Measurements from ENCODE around the gene ACTL9. TPM values are rescaled to one million over a fixed set of nuclear protein-coding genes. Genes with fewer than 3 reads are reported as not detected.
A peak's percentile ranks its signal among the peaks of the same experiment; 100 is the strongest.

Gene ACTL9
- polyA plus RNA-seq, 6 donors from 2014 or later = not detected

DNA sequence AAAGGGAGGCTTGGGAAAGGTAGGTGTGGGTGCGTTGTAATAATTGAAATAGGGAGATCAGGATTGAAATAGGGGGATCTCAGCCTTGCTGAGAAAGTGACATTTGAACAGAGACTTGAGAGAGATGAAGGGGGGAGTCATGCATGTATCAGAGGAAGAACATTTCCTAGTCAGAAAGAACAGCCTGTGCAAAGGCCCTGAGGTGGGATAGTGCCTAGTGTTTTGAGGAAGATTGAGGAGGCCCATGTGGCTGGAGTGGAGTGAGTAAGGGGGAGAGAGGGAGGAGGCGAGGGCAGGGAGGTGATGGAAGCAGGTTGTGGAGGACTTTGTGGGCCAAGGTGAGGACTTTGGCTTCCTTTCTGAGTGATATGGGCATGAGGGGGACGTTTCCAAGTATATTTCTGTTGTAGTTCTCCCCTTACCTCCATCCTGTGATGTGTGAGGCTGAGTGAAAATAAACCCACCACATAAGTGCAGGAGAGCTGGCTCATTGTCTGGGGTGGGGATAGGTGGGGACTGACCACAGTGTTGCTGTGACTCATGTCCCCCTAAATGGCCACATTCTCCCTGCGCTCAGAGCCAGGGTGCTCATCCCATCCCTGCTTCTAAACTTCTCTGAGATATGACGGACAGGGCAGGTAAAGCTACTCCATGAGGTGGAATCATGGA, 17.8 kb downstream of the ACTL9 start:
- H3K4me3 Mint-ChIP-seq = no peak overlapping the region

DNA sequence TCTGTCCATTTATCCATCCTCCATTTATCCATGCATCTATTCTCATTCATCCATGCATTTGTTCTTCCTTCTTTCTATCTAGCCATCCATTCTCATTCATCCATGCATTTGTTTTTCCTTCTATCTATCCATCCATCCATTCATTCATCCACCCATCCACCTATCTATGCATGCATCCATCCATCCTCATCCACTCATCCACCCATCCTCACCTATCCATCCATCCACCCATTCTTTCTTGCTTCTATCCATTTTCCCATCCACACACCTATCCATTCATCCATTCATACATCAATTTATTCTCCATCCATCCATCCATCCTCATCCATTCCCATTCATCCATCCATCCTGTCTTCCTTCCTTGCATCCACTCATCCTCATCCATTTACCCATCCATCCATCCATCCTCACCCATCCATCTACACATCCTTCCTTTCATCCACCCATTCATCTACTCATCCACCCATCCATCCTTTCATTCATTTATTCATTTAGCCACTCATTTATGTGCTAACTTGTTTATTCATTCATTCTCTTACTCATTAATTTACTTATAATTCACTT, 20.3 kb downstream of the ACTL9 start:
- Mint-ChIP-seq H3K4me3 (peak overlapping the region in 1 of 8 donors; percentile 19), H3K36me3 (peaks cover 0 to 11% of the 10 kb centered on the region in 2 donors), H3K27me3 (peaks cover 11 to 47% (median 17%) of the 10 kb centered on the region in 3 donors), H3K4me1 (peaks cover 0 to 3% (median 0%) of the 10 kb centered on the region in 3 donors), H3K9me3 (peaks cover 0 to 19% (median 2%) of the 10 kb centered on the region in 7 donors), H3K27ac (no peak overlapping the region)
- no peak for ATAC-seq (ENCODE audit: low read depth in 2 of 2)
- no peak for DNase-seq

More for the DNA sequence above, 17.8 kb downstream of the ACTL9 start:
- ATAC-seq (ENCODE audit: low read depth in 2 of 2) = no peak
- Mint-ChIP-seq H3K9me3 (peaks cover 0 to 17% (median 2%) of the 10 kb centered on the region in 7 donors), H3K4me1 (peaks cover 0 to 3% (median 0%) of the 10 kb centered on the region in 3 donors), H3K27ac (no peak overlapping the region), H3K36me3 (peaks cover 0 to 11% of the 10 kb centered on the region in 2 donors), H3K27me3 (peaks cover 11 to 43% (median 17%) of the 10 kb centered on the region in 3 donors)
- DNase-seq = no peak

DNA sequence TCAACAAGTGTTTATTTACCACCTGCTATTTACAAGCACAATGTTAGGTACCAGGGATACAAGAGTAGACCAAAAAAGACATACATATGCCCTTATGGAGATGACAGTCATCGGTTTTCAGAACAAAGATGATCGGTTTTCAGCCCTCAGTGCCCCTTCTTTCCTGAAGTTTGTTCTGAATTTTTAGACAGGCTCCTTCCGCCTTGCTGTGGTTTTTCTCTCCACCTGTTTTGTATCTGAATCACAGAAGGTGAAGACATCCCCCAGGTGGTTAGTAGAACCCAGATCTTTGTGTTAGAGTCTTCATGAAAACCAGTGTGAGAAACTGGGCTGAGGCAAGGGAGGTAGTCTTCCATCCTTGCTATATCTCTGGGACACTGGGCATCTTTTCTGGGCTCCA, 23.5 kb downstream of the ACTL9 start:
- peaks cover 13 to 25% (median 17%) of the 10 kb centered on the region in 3 donors for H3K4me1 Mint-ChIP-seq
- H3K9me3 Mint-ChIP-seq = peaks cover 0 to 15% (median 2%) of the 10 kb centered on the region in 7 donors
- no peak overlapping the region for H3K4me3 Mint-ChIP-seq
- peaks cover 0 to 22% (median 6%) of the 10 kb centered on the region in 3 donors for H3K27me3 Mint-ChIP-seq
- ATAC-seq (ENCODE audit: low read depth in 2 of 2) (no peak), DNase-seq (no peak)
- H3K27ac Mint-ChIP-seq = no peak overlapping the region
- peaks cover 0 to 11% of the 10 kb centered on the region in 2 donors for H3K36me3 Mint-ChIP-seq

DNA sequence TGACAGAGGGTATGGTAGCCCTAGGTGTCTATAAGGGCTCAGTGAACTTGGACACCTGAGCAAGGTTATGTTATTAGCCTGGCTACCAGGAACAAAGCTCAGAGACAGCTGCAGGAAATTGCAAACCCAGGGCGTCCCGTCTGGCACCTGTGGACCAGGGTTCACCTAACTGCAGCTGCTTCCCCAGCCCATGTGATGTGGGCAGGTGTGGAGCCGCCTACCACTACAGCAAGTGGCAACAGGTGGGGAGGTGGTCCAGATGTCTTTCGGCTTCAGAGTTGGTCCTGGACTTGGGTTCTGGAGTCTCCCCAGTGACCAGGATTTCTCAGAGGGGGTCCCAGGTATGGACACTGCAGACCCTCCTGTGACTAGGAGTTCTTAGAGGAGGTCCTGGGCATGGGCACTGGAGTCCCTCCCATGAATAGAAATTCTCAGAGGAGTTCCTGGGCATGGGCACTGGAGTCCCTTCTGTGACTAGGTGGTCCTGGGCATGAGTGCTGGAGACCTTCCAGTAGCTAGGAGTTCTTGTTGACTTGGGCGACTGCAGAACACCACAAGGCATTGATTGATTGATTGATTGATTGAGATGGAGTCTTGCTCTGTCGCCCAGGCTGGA, 25.2 kb downstream of the ACTL9 start:
- ATAC-seq (ENCODE audit: low read depth in 2 of 2) (no peak), DNase-seq (no peak)
- Mint-ChIP-seq H3K9me3 (peaks cover 0 to 11% (median 5%) of the 10 kb centered on the region in 7 donors), H3K4me3 (peak overlapping the region in 3 of 8 donors; percentile 2 to 74 (median 12)), H3K4me1 (peaks cover 13 to 30% (median 17%) of the 10 kb centered on the region in 3 donors), H3K36me3 (peaks cover 0 to 7% of the 10 kb centered on the region in 2 donors), H3K27me3 (peaks cover 0 to 18% (median 6%) of the 10 kb centered on the region in 3 donors), H3K27ac (no peak overlapping the region)

DNA sequence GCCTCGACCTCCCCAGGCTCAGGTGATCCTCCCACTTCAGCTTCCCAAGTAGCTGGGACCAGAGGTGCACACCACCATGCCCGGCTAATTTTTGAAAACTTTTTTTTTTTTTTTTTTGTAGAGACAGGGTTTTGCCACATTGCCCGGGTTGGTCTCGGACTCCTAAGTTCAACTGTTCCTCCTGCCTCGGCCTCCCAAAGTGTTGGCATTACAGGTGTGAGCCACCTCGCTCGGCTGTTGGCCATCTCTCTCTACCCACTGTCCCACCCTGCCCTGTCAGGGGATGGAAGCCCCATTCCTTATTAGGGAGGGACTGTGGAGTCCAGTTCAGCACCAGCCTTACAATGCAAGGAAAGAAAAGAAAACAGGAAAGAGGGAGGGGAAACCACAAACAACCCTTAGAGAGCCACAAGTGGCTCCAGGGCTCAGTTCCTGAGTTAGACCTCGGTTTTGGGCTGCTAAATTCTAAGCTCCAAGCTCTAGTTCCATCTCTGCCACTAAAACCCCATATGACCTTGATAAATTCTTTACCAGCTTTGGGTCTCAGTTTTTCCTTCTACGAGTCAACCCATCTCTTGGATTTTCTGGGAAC, 31.7 kb downstream of the ACTL9 start:
- H3K4me1 Mint-ChIP-seq = peaks cover 27 to 51% (median 45%) of the 10 kb centered on the region in 3 donors
- ATAC-seq (ENCODE audit: low read depth in 2 of 2) (no peak), DNase-seq (no peak)
- no peaks in the 10 kb centered on the region for H3K36me3 Mint-ChIP-seq
- H3K4me3 Mint-ChIP-seq = peak overlapping the region in 1 of 8 donors; percentile 15
- peaks cover 0 to 6% (median 0%) of the 10 kb centered on the region in 7 donors for H3K9me3 Mint-ChIP-seq
- H3K27me3 Mint-ChIP-seq = no peaks in the 10 kb centered on the region
- H3K27ac Mint-ChIP-seq = peak overlapping the region in 3 of 6 donors; percentile 15 to 32 (median 17)

DNA sequence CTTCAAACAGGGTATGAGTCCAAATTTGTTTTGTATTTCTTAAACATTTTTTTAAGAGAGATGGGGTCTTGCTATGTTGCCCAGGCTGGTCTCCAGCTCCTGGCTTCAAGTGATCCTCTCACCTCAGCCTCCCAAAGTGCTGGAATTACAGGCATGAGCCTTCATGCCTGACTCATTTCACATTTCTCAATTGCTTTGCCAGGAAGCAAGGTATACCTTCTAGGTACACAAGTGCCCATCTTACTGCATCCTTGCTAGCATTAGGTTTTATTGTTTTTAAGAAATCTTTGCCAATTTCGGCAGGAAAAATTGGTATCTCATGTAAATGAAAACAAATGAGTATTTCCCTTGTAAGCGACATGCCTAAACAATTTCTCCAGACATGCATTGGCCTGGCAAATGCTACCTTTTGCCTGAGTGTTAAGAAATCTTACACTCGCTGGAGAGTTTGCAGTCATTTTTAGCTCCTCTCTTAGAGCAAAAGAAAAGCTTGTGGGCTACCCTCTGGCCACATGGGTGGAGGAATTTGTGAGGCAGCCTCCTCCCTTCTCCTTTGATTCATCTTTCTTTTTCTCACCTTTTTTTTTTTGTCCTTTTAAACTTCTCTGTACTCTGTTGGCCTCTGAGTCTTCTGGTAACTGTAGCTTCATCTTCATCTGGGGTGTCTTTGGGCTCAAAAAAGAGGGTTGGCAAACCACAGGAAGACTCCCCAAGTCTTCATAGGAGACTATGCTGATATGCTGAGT, 33.0 kb downstream of the ACTL9 start:
- Mint-ChIP-seq H3K9me3 (peaks cover 0 to 6% (median 0%) of the 10 kb centered on the region in 7 donors), H3K4me1 (peaks cover 18 to 39% (median 34%) of the 10 kb centered on the region in 3 donors), H3K27ac (peak overlapping the region in 3 of 6 donors; percentile 27 to 87 (median 73)), H3K36me3 (no peaks in the 10 kb centered on the region), H3K27me3 (no peaks in the 10 kb centered on the region), H3K4me3 (peak overlapping the region in 3 of 8 donors; percentile 3 to 64 (median 16))
- ATAC-seq (ENCODE audit: low read depth in 2 of 2) (no peak), DNase-seq (no peak)

DNA sequence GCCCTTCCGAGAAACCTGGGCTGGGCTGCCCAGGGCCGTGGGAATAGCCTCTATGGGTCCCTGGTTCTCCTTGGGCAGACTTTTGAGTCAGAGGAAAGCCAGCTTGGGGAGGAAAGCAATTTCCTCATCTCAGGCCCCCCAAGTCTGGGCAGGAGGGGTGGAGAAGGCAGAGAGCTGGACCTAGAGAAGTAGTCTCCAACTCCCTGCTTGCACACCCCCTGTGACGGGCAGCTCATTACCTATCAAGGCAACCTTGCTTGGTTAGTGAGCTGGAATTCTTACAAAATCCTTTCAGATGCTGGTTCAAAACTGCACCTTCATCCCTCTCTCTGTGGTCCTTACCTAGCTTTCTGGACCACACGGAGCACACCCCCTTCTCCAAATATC, 33.9 kb downstream of the ACTL9 start:
- H3K4me1 Mint-ChIP-seq = peaks cover 18 to 32% (median 28%) of the 10 kb centered on the region in 3 donors

DNA sequence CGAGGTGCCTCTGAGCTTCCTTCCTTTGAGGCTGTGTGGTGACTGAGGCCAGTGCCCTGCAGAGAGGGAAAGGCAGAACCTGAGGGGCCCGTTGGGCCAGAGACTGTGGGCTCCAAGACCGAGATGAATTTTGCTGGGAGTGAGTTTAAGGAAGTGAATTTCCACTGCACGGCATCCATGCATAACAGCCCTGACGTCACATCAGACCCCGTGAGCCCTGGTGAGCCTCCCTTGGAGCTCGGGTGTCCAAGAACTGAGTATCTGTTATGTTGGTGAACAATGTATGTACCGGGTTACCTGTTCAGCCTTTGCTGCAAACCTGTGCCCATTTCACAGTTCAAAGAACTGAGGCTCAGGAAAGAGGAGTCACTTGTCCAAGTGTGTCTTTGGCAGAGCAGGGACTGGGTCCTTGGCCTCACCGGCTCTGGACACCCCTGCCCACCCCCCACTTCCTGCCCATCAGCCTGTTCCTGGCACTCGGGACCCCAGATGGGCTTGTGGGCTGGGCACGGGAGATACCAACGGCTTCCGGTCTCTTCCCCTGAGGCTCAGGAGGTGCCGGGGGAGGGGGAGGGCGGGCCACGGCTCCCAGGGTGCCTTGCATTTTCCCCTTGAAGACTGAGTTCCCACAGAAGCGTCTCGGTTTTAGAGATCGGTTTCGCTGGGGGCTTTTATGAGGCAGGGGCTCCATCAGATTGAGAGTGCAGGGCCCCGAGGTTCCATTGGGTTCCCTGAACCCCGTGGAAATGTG, 34.5 kb downstream of the ACTL9 start:
- peak; percentile 91 to 92 for ATAC-seq (ENCODE audit: low read depth in 2 of 2)
- Mint-ChIP-seq H3K4me1 (peaks cover 18 to 28% (median 28%) of the 10 kb centered on the region in 3 donors), H3K4me3 (peak overlapping the region; percentile 27 to 76 (median 65)), H3K36me3 (no peaks in the 10 kb centered on the region), H3K27ac (peak overlapping the region; percentile 38 to 92 (median 80)), H3K27me3 (no peaks in the 10 kb centered on the region), H3K9me3 (peaks cover 0 to 6% (median 0%) of the 10 kb centered on the region in 7 donors)
- peak; percentile 58 for DNase-seq

More for the DNA sequence above, 33.9 kb downstream of the ACTL9 start:
- peaks cover 0 to 6% (median 0%) of the 10 kb centered on the region in 7 donors for H3K9me3 Mint-ChIP-seq
- H3K36me3 Mint-ChIP-seq = no peaks in the 10 kb centered on the region
- H3K27me3 Mint-ChIP-seq = no peaks in the 10 kb centered on the region
- peak overlapping the region in 5 of 6 donors; percentile 20 to 81 (median 38) for H3K27ac Mint-ChIP-seq
- DNase-seq (no peak), ATAC-seq (ENCODE audit: low read depth in 2 of 2) (no peak)
- H3K4me3 Mint-ChIP-seq = peak overlapping the region in 7 of 8 donors; percentile 15 to 76 (median 56)

DNA sequence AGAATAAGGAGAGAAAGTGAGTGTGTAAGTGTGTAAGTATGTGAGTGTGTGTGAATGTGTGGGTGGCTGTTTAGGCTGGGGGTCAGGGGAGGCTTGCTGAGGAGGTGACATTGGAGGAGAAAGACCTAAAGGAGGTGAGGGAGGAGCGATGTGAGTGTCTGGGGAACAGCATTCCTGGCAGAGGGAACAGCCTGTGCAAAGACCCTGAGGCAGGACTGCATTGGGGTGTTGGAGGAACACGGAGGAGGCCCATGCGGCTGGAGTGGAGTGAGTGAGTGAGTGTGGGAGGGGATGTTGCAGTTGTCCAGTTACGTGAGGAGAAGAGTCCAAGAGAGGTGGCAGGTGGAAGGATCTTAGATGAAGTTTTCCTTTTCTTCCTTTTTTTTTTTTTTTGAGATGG, 36.3 kb downstream of the ACTL9 start:
- DNase-seq (no peak), ATAC-seq (ENCODE audit: low read depth in 2 of 2) (no peak)
- H3K4me1 Mint-ChIP-seq = peaks cover 18 to 28% (median 28%) of the 10 kb centered on the region in 3 donors
- no peaks in the 10 kb centered on the region for H3K36me3 Mint-ChIP-seq
- peak overlapping the region in 1 of 8 donors; percentile 50 for H3K4me3 Mint-ChIP-seq
- peaks cover 0 to 6% (median 0%) of the 10 kb centered on the region in 3 donors for H3K27me3 Mint-ChIP-seq
- peak overlapping the region in 5 of 6 donors; percentile 24 to 67 (median 33) for H3K27ac Mint-ChIP-seq
- no peaks in the 10 kb centered on the region for H3K9me3 Mint-ChIP-seq

DNA sequence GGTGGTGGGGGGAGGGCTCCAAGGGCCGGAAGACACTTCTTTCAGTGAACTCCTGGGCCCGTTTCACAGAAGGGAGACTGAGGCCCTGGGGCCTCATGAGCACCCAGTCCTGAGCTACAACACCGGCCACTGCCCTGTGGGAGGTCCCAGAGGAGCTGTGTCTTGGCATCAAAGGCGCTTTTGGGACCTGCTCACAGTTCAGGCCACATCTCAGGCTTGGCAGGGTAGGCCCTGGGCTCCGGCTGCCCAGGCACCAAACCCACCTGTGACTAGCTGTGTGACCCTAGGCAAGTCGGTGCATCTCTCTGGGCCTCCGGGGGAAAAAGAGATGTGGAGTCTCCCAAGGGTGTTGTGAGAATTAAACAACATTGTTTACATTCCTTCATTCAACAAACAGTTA, 38.7 kb downstream of the ACTL9 start:
- Mint-ChIP-seq H3K4me1 (peaks cover 23 to 27% (median 26%) of the 10 kb centered on the region in 3 donors), H3K27me3 (peaks cover 0 to 22% (median 16%) of the 10 kb centered on the region in 3 donors), H3K36me3 (no peaks in the 10 kb centered on the region), H3K27ac (peak overlapping the region in 1 of 6 donors; percentile 26), H3K9me3 (no peaks in the 10 kb centered on the region), H3K4me3 (no peak overlapping the region)
- ATAC-seq (ENCODE audit: low read depth in 2 of 2) (no peak), DNase-seq (no peak)

DNA sequence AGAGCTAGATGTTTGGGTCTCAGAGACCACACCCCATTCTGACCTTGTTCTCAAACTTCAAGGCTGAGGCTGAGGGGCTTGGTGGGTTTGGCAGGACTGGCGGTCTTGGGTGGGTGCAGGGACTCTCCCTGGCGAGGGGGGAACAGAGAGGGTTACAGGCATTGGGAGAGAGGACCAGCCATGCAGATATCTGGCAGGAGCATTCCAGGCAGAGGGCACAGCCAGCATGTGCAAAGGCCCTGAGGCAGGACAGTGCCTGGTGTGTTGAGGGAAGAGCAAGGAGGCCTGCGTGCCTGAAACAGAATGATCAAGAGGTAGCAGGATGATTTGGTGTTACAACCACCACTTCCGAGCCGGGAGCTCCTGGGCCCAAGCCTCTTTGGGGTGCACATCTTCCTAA, 40.7 kb downstream of the ACTL9 start:
- no peak for DNase-seq
- no peak for ATAC-seq (ENCODE audit: low read depth in 2 of 2)
- Mint-ChIP-seq H3K9me3 (no peaks in the 10 kb centered on the region), H3K27ac (no peak overlapping the region), H3K36me3 (no peaks in the 10 kb centered on the region), H3K4me1 (peaks cover 12 to 16% (median 13%) of the 10 kb centered on the region in 3 donors), H3K4me3 (no peak overlapping the region), H3K27me3 (peaks cover 0 to 26% (median 22%) of the 10 kb centered on the region in 3 donors)

DNA sequence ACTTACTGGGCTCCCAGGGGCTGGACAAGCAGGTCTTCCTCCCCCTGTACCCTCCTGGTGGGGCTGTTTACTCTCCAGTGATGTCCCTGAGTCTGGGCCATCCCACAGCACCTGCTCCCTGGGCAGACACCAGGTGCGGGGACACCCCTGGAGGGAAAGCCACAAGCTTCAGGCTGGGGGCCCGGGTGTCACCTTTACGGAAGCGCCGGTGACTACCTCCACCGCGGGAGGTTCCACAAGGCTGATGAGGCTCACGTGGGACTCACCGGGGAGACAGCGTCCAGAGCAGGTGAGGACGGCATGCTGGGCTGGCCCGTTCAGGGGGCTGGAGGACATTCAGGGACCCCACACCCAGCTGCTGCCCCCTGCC, 43.3 kb downstream of the ACTL9 start:
- H3K4me1 Mint-ChIP-seq = peaks cover 10 to 12% (median 12%) of the 10 kb centered on the region in 3 donors
- peak; percentile 45 to 56 for ATAC-seq (ENCODE audit: low read depth in 2 of 2)
- no peaks in the 10 kb centered on the region for H3K9me3 Mint-ChIP-seq
- DNase-seq = no peak
- H3K4me3 Mint-ChIP-seq = peak overlapping the region in 4 of 8 donors; percentile 48 to 53 (median 50)
- no peak overlapping the region for H3K27ac Mint-ChIP-seq
- H3K27me3 Mint-ChIP-seq = peaks cover 0 to 40% (median 27%) of the 10 kb centered on the region in 3 donors
- H3K36me3 Mint-ChIP-seq = no peaks in the 10 kb centered on the region

Measured in naive B cell (primary cell).